Neuron (in vitro differentiated cells): ENCODE data around the gene LMTK2.
"Not testable (repeated sequence)": the region's sequence is repeated elsewhere in the genome, so short reads cannot be mapped to it uniquely, and the experiment has no call there.

Source experiments
- H2AFZ ChIP-seq: one replicate; pipeline ENCODE4 v1.6.1; 2013; ENCODE audit warnings: low read depth, mild to moderate bottlenecking, inconsistent platforms, low read length, moderate library complexity
- H3K27me3 ChIP-seq: one replicate; pipeline ENCODE4 v1.6.1; 2013; ENCODE audit warnings: low read length; ENCODE audit not compliant: insufficient read depth
- H3K36me3 ChIP-seq: one replicate; pipeline ENCODE4 v1.6.1; 2013; ENCODE audit warnings: low read length; ENCODE audit not compliant: insufficient read depth
- H3K4me1 ChIP-seq: one replicate; pipeline ENCODE4 v1.6.1; 2013; ENCODE audit warnings: low read length; ENCODE audit not compliant: insufficient read depth
- H3K4me3 ChIP-seq: 2 replicates; pipeline ENCODE4 v1.5.1; 2013; ENCODE audit warnings: mild to moderate bottlenecking, low read length, moderate library complexity
- H3K9me3 ChIP-seq: one replicate; pipeline ENCODE4 v1.6.1; 2013; ENCODE audit warnings: low read length

The LMTK2 gene

DNA sequence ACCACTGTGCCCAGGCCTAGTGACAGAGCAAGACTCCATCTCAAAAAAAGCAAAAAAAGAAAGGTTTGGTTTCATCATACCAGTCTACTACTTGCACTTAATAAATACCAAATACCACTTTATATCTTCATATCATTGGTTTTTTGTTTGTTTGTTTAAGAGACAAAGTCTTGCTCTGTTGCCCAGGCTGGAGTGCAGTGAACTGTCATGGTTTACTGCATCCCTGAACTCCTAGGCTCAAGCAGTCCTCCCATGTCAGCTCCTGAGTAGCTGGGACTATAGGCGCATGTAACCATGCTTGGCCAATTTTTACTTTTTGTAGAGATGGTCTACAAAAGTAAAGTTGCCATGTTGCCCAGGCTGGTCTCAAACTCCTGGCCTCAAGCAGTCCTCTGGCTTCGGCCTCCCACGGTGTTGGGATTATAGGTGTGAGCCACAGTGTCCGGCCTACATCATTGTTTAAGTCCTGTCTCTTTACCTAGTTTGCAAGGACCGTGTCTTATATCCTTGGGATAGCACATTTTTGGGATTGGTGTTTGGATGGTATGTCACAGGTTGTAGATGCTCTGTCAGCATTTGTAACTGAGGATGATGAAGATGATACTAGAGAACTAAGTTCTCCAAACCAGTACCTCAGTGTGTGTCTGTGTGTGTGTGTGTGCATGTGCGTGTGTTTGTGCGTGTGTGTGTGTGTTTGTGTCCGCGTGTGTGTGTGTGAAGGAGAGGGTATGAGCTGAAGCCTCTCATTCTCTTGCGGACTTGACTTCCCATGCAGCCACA is 9.3 kb downstream of the LMTK2 start:
- Histone ChIP-seq H3K27me3 (no peaks in the 10 kb centered on the region), H3K4me1 (peaks cover 4% of the 10 kb centered on the region), H2AFZ (no peak overlapping the region), H3K36me3 (no peaks in the 10 kb centered on the region), H3K4me3 (no peak overlapping the region), H3K9me3 (no peaks in the 10 kb centered on the region)

DNA sequence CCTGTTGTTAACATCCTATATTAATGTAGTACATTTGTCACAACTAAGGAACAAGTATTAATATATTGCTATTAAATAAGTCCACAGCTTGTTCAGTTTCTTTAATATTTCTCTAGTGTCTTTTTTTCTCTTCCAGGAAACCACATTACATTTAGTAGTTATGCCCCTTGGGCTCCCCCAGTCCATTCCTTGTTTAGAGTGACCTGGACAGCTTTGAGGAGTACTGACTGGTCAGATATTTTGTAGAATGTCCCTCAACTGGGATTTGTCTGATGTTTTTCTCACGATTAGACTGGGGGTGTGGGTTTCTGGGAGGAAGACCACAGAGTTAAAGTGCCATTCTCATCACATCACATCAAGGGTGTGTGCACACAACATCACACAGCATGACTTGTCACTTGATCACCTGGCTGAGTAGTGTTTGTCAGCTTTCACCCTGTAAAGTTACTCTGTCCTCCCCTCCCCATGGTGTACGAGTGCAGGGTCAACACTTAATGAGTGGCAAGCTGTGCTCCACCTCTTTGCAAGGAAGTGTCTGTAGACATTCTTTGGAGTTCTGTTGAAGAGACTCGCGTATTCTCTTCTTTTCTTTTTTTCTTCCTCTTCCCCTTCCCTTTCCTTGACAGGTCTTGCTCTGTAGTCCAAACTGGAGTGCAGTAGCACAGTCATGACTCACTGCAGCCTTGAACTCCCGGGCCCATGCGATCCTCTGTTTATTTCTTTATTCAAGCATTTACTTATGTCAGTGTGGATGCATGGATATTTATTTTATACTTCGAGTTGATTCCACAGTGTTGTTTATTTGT is 10.2 kb downstream of the LMTK2 start:
- Histone ChIP-seq H3K4me3 (no peak overlapping the region), H3K27me3 (no peaks in the 10 kb centered on the region), H3K4me1 (no peaks in the 10 kb centered on the region), H3K9me3 (no peaks in the 10 kb centered on the region), H2AFZ (no peak overlapping the region), H3K36me3 (no peaks in the 10 kb centered on the region)

DNA sequence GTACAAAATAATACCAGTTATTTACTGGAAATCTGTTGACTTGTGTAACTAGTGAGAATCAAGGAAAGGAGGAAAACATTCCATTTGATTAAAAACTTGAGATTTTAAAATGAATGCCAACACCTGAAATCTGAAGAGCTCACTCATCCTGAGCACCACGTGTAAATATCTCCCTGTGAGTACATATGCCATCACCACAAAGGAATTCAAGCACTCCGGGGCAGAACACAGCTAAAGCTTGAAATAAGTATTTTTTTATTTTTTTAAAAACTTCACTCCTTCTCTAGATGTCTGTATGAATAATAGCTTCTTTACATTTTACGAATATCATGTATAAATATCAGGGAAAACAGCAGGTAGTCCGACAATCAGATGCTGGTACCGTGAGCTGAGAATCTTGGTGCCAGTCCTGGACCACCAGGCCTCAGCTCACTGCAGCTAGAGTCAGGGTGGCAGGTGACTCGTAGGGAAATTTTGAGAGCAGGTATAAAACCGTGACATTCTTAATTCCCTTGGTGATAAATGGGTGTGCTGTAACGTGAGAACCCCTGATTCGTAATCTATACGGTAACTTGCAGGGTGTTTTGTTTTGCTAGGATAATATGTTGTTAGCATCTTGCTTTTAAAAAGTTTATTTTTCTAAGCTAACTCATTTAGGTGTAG is 12.7 kb downstream of the LMTK2 start:
- H3K36me3 ChIP-seq: no peaks in the 10 kb centered on the region
- H3K4me3 ChIP-seq: no peak overlapping the region
- peaks cover 10% of the 10 kb centered on the region for H3K4me1 ChIP-seq
- no peaks in the 10 kb centered on the region for H3K9me3 ChIP-seq
- H2AFZ ChIP-seq: no peak overlapping the region
- no peaks in the 10 kb centered on the region for H3K27me3 ChIP-seq

DNA sequence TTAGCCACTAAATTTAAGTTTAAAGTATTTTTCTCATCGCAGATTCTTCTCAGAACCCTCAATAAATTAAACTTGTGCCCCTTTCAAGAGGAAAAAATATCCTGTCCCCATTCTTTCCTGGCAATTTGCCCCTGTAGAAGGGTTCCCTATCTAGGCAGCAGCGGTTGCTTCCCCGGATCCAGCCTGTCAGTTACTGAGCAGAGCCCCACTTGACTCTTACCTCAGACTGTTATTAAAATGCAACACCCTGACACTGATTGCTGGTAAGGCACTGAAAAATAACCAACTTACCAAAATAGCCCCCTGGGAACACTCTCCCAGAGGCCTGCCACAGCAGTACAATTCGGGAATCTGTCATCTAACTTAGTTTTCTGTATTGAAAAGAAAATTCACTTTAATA is 13.9 kb downstream of the LMTK2 start:
- Histone ChIP-seq H3K4me1 (peaks cover 10% of the 10 kb centered on the region), H3K36me3 (no peaks in the 10 kb centered on the region), H3K4me3 (no peak overlapping the region), H3K9me3 (no peaks in the 10 kb centered on the region), H2AFZ (no peak overlapping the region), H3K27me3 (no peaks in the 10 kb centered on the region)

DNA sequence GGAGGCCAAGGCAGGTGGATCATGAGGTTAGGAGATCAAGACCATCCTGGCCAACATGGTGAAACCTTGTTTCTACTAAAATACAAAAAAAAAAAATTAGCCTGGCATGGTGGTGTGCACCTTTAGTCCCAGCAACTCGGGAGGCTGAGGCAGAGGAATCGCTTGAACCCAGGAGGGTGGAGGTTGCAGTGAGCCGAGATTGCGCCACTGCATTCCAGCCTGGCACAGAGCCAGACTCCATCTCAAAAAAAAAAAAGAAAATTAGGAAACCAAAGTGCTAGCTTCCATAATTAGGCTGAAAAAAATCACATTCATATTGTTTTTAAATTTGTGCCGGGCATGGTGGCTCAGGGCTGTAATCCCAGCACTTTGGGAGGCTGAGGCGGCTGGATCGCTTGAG is 14.7 kb downstream of the LMTK2 start:
- not testable (repeated sequence) for H3K9me3 ChIP-seq, H3K36me3 ChIP-seq, H3K27me3 ChIP-seq

DNA sequence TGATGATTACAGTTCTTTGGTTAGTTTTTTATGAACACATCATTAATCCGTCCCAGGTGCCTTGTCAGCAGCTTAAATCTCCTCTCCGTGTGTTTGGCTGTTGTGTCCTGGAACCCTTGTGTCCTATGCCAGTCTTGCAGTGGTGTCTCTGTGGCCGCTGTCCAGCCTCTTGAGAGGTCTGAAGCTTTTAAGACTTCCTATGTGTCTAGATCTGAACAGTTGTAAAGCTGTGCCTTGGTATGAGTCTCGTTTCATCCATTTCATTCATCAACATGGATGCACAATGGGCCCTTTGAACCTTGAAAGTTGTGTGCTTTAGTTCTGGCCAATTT is 16.7 kb downstream of the LMTK2 start:
- Histone ChIP-seq H2AFZ (no peak overlapping the region), H3K9me3 (no peaks in the 10 kb centered on the region), H3K4me1 (peaks cover 10% of the 10 kb centered on the region), H3K27me3 (no peaks in the 10 kb centered on the region), H3K4me3 (no peak overlapping the region), H3K36me3 (no peaks in the 10 kb centered on the region)

More for the DNA sequence above, 14.7 kb downstream of the LMTK2 start:
- H3K4me1 ChIP-seq: peaks cover 10% of the 10 kb centered on the region
- H2AFZ ChIP-seq, H3K4me3 ChIP-seq: not testable (repeated sequence)

DNA sequence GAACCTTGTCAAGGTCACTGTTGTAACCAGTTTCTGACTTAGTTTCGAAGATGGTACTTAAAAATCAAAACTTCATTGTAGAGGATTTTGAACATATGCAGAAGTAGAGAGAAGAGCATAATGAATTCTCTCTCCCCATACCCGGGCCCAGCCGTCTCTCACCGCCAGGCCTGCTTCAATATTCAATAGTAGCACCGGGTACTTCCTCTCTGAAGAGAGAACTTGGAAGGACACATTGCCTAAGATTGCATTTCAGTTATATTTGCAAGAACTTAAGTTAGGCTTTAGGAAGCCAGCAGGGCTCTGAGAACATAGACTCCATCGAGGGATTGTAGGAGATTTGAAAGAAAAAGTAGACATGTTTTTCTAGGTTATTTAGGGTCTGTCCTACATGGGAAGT is 19.1 kb downstream of the LMTK2 start:
- Histone ChIP-seq H3K27me3 (no peaks in the 10 kb centered on the region), H3K36me3 (no peaks in the 10 kb centered on the region), H3K4me1 (peaks cover 15% of the 10 kb centered on the region), H3K9me3 (no peaks in the 10 kb centered on the region), H3K4me3 (no peak overlapping the region), H2AFZ (no peak overlapping the region)

DNA sequence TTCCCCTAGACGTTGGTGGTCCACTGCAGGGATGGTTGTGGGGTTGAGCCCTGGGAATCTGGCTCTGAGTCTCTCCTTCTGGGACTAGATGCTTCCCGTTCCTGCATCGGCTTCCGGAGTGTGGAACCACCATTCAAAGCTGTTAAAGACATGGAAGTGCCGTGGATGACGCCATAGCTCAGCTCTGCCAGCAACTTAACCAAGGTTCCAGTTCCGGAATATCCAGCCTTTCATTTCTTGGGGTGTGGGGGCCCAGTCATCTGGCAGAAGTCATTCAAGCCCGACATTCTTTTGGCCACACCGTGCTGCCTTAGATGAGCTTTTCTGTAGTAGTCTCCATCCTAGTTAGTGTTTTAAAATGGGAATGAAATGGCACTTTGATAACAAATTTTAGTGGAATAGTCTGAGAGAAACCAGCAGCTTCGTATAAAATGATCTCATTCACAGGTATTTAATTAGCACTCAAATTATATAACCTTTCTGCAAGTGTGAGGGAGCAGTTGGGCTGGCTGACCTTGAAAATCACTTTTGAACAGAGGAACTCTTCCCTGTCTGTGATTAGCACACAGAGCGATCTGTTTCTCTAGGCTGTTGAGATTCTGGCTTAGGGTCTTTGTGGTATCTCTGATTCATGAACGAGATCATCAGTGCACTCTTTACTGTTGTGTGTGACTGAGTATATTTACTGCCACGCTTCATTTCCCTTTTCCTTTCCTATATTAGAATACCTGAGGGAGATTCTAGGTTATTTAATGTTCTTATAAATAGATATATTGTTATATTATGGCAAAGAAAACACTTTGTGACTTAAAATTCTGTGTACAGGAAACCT is 19.9 kb downstream of the LMTK2 start:
- Histone ChIP-seq H2AFZ (no peak overlapping the region), H3K9me3 (no peaks in the 10 kb centered on the region), H3K4me1 (peaks cover 22% of the 10 kb centered on the region), H3K4me3 (no peak overlapping the region), H3K36me3 (no peaks in the 10 kb centered on the region), H3K27me3 (no peaks in the 10 kb centered on the region)

DNA sequence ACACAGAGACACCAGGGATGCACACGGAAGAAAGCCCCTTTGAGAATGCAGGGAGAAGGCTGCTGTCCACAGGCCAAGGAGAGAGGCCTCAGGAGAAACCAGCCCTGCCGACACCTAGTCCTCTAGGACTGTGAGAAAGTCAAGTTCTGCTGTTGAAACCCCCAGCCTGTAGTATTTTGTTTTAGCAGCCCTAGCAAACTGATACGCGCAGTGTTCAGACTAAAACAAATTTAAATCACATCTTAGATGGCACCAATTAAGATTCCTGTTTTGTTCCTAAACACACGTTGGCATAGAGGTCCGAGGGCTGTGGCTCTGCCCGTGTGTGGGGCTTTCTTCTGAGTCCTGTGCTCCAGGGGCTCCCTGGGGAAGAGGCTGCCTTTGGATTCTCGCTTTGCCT is 21.7 kb downstream of the LMTK2 start:
- no peak overlapping the region for H3K4me3 ChIP-seq
- H3K36me3 ChIP-seq: no peaks in the 10 kb centered on the region
- H3K27me3 ChIP-seq: no peaks in the 10 kb centered on the region
- no peaks in the 10 kb centered on the region for H3K9me3 ChIP-seq
- no peak overlapping the region for H2AFZ ChIP-seq
- H3K4me1 ChIP-seq: peaks cover 15% of the 10 kb centered on the region

DNA sequence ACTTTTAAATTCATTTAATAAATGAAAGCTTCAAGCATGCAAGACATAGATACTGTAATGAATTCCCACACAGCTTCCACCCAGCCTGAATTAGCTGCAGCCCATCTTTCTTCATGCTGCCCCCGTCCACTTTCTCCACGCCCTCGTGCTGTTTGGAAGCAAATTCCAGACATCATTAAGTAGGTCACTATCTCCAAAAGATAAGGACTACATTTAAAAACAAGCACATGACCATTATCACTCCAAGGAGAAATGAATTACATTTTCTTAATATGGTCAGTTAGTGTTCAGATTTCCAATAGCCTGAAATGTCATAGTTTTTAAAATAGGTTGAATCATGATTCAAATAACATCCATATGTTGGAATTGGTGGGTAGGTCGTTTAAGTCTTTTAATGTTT is 24.3 kb downstream of the LMTK2 start:
- H3K4me3 ChIP-seq: no peak overlapping the region
- no peak overlapping the region for H2AFZ ChIP-seq
- peaks cover 17% of the 10 kb centered on the region for H3K4me1 ChIP-seq
- no peaks in the 10 kb centered on the region for H3K36me3 ChIP-seq
- no peaks in the 10 kb centered on the region for H3K27me3 ChIP-seq
- H3K9me3 ChIP-seq: no peaks in the 10 kb centered on the region

DNA sequence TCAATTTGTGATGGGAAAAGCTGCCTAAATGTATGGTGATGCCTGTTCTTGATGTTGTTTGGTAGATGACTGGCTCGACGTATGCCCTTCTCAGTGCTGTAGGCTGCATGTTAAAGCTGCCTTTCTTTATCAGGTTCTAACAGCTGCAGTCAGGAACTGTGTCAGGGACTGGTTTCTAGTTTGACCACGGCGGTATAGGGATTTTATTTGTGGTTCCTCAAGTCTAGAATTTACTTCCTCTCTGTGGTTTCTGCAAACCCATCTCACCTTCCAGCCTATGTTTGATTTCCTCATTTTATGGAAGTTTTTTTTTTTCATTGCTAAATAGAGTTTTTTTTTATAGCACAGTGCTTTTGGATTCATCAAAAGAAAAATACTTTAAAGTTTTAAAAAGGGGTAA is 26.5 kb downstream of the LMTK2 start:
- Histone ChIP-seq H3K4me3 (no peak overlapping the region), H2AFZ (no peak overlapping the region), H3K9me3 (no peaks in the 10 kb centered on the region), H3K36me3 (peaks cover 8% of the 10 kb centered on the region), H3K4me1 (peaks cover 17% of the 10 kb centered on the region), H3K27me3 (no peaks in the 10 kb centered on the region)

DNA sequence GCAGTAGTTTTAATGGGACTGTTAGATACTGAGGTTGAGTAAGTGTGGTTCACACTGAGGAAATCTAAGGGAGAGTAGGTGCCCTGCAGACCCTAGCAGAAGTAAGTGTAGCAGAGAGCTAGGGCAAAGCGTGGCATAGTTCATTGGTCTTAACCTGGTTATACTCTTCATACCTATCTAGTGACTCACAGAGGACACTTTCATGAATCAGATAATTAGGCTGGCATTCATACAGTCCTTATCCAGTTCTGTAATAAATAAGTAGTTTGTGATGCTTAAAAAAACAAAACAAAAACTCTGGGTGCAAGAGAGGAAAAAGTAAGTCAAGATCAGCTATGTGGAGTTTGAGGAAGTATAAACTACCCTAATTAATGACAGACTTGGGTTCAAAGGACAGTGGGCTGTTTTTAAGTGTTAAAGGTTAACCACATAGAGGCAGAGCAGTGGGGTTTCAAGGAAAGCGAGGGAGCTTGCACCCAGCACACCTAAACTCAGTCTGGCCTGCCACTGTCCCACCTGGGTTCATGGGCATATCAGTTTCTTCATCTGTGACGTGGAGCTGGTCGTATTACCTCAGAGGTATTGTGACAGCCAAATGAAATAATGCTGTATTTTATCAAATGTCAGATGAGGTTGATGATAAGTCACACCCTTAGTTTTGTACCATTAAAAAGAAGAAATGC is 27.1 kb downstream of the LMTK2 start:
- H3K9me3 ChIP-seq: no peaks in the 10 kb centered on the region
- H2AFZ ChIP-seq: no peak overlapping the region
- peaks cover 14% of the 10 kb centered on the region for H3K36me3 ChIP-seq
- H3K27me3 ChIP-seq: no peaks in the 10 kb centered on the region
- H3K4me1 ChIP-seq: peaks cover 17% of the 10 kb centered on the region
- no peak overlapping the region for H3K4me3 ChIP-seq
